ENCODE measurements around the gene COL6A2.

Gene COL6A2

GRCh38 chr21:46115441-46116188, 17.7 kb downstream of the COL6A2 start:
- DNase-seq, result no peak

DNA sequence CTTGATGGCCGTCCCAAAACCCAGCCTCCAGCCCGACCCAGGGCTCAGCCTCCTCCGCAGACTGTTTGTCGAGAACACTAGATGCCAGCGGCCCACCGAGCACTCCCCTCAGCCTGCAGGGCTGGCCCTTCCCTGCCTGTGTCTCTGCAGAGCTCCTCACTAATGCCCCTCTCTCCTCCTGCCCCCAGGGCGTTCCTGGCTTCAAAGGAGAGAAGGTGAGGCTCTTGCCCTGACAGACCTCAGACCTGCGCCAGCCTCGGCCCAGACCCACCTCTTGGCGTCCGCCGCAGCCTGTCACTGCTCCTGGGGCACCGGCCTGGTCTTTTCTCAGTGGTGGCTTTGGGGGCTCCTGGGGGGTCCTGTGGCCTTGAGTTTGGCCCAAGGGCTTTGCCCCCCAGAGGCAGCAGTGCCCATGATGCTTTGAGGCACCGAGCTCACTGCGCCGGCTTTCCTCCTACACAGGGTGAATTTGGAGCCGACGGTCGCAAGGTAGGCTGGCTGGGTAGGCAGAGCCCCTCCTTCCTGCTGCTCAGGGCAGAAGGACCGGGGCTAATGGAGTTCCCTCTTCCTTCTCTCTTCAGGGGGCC, 18.4 kb downstream of the COL6A2 start:
- DNase-seq, result no peak

GRCh38 chr21:46116776-46117585, 19.1 kb downstream of the COL6A2 start:
- DNase-seq, result no peak

DNA sequence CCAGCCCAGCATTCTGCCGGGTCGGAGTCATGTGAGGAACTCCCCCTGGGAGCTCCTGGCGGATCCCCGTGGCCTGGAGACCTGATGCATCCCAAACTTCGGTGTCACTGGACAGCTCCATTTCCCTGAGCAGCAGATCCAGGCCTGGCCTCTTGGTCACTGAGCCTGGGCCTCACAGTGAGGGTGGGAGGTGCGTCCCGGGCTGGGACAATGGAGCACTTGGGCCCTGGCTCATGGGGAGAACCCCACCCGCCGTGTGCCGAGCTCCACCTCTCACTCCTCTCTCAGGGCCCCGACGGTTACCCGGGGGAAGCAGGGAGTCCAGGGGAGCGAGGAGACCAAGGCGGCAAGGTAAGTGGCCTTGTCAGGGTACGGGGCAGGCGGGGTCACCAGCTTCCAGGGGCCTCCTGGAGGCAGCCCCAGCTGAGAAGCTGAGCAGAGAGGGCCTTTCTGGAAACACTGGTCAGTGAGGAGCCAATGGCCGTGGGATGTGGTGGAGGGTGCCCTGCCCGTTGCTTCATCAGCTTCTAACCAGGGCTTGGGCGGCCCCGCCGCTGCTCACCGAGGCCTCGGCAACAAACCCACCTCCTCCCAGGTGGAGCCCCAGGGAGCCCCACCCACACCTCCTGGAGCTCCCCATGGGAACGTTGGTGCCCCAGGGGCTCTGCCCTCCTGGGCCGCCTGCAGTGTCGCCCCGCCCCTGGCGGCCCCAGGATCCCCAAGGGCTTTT, 19.8 kb downstream of the COL6A2 start:
- DNase-seq, result no peak

- no peak for DNase-seq
Observed at GRCh38 chr21:46118316-46119143, 20.6 kb downstream of the COL6A2 start.

DNA sequence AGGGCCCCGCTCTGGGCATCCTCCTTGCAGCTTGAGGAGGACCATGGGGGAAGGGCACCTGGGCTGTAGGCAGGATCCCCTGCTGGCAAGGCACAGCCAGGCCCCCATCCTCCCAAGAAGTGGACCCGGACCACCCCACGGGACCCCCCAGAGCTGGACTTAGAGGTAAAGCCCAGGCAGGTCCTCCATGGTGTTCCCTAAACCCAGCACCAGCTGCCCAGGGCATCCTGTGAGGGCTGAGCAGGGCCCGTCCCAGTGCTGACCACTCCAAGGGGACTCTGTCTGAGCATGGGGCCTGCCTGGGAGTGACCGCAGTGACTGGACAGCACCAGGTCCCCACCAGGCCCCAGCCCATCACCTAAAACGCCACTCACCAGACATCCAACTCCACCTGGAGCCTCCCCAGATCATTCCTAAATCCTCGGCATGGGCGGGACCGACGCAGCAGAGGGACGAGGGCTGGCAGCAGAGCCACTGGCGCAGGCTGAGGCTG, 21.3 kb downstream of the COL6A2 start:
- DNase-seq, result no peak

DNA sequence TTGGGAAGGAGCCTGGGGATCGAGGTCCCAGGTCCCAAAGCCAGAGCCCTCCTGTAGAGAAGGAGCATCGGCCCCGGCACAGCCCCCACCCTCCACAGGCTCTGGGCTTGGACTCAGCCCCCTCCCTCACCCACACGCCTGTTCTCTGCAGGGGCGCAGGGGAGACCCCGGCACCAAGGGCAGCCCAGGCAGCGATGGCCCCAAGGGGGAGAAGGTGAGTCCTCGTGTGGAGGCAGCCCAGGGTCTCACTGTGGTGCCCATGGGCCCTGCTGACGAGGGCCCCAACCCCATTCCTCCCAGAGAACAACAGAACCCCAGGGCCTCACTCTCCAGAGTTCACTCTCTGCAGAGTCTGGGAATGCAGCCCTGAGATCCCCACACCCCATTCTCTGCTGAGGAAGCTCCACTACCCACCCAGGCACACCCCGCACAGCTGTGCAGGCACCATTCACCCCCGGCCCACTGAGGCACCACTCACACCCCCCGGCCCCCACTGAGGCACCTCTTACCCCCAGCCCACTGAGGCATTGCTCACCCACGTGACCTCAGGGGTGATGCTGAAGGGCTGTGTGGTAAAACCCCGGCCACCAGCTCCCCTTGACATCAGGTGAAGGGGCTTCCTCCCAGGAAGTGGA, 21.8 kb downstream of the COL6A2 start:
- no peak for DNase-seq

- no peak for DNase-seq
Observed at GRCh38 chr21:46120301-46121285, 22.7 kb downstream of the COL6A2 start.

DNA sequence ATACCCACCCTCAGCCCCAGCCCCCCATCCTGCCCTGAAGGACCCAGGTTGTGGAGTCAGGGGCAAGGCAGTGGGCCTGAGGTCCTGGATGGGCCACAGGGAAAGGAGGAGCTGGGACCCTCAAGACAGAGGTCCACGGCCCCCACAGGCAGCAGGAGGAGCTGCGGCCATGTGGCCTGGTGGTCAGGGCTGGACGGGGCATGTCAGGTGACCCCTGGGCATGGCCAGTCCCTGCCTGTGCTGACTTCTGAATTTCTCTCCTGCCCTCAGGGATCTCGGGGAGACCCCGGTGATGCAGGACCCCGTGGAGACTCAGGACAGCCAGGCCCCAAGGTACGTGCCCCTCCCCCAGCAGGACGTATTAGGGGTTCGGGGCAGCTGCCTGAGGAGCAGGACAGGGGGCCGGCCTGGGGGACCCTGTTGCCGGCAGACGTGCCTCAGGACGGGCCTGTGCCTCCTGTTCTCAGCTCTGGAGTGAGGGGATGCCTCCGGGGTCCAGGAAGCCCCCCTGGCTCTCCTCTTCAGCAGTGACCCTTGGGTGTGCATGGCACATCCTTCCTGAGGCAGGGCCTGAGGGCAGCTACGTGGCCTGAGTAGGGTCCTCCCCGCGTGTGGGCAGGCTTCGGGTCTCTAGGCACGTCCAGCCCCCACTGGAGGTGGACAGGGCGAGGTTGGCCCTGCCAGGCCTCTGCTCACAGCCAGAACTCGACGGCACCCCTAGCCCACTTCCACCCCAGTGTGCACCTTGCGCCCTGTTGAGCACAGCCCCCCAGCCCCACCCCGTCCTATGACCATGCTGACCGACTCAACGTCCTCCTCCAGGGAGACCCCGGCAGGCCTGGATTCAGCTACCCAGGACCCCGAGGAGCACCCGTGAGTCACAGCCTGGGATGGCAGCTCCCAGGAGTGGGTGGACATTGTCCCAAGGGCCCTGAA, 23.6 kb downstream of the COL6A2 start:
- no peak for DNase-seq

- no peak for DNase-seq
Observed at GRCh38 chr21:46122237-46122671, 24.3 kb downstream of the COL6A2 start.

GRCh38 chr21:46122758-46123683, 25.1 kb downstream of the COL6A2 start:
- DNase-seq, result no peak

DNA sequence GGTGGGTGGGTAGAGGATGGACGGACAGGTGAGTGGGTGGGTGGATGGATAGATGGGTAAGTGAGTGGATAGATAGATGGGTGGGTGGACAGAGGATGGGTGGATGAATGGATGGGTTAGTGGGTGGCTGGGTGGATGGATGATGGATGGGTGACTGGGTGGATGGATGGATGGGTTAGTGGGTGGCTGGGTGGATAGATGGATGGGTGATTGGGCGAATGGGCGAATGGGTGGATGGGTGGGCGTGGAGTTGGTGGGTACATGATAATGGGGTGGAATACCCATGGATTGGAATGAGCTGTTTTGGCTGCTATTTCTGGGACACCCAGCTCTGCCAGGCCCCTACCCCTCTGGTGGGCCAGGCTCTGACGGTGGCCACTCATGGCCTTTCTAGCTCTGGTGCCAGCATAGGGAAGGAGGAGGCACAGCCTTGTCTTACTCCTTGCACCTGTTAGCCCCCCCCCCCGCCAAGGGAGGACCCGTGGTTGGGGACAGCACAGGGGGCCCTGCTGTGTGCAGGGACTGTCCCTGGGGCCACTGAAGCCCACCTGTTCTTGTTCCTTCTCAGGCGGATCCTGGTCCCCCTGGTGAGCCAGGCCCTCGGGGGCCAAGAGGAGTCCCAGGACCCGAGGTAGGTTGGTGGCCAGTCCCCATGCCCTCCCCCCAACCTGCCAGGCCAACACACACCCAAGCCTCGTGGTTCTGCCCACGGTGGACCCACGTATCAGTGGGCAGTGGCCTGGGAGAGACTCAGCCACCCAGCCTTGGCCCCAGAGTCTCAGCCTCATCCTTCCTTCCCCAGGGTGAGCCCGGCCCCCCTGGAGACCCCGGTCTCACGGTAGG, 26.4 kb downstream of the COL6A2 start:
- DNase-seq, result no peak

- DNase-seq, result no peak
Observed at GRCh38 chr21:46124926-46125845, 27.3 kb downstream of the COL6A2 start.

DNA sequence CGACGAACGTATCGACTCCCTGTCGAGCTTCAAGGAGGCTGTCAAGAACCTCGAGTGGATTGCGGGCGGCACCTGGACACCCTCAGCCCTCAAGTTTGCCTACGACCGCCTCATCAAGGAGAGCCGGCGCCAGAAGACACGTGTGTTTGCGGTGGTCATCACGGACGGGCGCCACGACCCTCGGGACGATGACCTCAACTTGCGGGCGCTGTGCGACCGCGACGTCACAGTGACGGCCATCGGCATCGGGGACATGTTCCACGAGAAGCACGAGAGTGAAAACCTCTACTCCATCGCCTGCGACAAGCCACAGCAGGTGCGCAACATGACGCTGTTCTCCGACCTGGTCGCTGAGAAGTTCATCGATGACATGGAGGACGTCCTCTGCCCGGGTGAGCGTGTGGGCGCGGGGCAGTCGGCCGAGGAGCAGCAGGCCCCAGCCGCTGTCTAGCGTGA, 28.0 kb downstream of the COL6A2 start:
- no peak for DNase-seq

Measured in activated T-cell treated with anti-CD3 and anti-CD28 coated beads, Interleukin-2, amount 50 U/mL, for 48 hours (primary cell).